Regular cardiac myocyte (primary cell): ENCODE results near the gene TUFM. TPM values are rescaled to one million over a fixed set of nuclear protein-coding genes. Genes with fewer than 3 reads are reported as not detected.

Experiments used
- total RNA-seq: library from RNA; depleted of rRNA; stranded (reverse); fragments of >200 nt; gene quantifications from 2 replicates; pipeline ENCODE4 v1.2.3, GENCODE V29; 2014

TUFM gene
- 80.6 and 144 TPM in 2 replicates for total RNA-seq

DNA sequence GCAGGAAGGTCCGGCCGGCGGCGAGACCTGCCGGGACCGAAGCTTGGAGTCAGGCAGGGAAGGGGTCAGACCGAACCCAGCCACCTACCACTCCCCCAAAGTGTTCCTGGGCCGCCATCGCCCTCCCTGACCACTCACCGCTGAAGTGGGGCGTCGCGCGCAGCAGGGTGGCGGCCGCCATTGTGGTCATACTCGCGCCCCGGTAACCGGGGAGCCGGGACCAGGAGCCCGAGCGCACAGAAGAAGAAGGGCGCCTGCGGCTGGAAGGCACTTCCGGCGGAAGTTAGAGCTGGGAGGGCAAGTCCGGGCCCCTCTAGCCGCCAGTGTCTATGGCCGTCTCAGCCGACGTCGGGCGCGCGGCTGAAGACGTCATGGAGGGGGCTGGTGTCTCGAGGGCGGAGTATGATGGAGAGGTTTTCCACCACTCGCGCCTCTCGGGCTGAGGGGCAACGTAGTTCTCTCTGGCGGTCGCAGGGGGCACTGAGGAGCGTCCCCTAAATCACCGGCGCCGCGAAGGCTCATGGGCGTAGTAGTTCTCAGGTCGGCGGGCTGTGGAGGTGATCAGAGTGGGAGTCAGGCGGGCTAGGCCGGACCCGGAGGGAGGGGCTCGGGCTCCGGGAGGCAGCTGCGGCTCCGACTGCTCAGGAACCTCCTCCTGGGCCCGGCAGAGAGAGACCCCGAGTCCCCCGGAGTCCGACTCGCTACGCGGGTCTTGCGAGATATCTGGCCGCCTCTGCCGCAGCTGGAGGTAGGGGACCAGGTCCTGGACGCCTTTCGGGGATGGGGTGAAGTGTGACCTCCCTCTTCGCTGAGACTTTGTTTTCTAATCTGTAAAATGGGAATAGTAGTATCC lies at the start of gene TUFM:
Gene TUFM (minus strand): TSS at position 269 of the 853 bp plus-strand sequence. CDS start 79 bp downstream, at position 190.

DNA sequence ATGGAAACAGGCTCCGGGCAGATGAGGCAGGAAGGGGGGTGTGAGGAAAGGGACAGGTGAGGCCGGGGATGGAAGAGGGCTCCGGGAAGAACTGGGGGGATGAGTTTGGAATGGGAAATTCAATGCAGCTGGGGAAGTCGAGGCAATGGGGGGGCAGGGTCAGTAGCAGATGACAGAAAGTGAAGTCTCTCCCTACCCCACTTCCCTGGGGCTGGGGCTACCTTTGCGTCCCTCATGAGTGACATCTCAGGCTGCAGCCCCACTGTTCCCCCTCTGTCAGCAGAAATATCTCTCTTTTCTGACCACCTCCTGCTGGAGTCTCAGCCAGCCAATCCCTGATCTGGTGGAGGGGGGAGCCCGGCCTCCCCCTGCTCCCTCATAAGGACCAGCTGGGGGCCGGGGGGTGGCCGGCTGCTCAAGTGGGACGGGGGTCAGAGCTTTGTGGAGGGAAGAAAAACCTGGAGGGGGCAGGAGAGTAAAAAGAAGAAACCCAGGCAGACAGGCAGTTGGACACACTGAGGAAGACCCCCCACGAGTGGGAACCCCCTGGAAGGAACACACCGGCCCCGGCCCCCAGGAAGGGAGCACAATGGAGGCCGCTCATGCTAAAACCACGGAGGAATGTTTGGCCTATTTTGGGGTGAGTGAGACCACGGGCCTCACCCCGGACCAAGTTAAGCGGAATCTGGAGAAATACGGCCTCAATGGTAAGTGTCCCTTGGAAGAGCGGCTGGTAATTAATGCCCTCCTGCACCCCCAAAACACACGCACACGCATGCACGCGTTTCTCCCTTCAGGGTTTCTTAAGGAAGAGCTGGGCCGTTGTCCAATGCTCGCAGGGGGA lies 32.2 kb upstream of the TUFM start, which contains the start of gene ATP2A1:
Gene ATP2A1 (plus strand): TSS at position 406 of the 844 bp plus-strand sequence. CDS start 184 bp downstream, at position 590.

DNA sequence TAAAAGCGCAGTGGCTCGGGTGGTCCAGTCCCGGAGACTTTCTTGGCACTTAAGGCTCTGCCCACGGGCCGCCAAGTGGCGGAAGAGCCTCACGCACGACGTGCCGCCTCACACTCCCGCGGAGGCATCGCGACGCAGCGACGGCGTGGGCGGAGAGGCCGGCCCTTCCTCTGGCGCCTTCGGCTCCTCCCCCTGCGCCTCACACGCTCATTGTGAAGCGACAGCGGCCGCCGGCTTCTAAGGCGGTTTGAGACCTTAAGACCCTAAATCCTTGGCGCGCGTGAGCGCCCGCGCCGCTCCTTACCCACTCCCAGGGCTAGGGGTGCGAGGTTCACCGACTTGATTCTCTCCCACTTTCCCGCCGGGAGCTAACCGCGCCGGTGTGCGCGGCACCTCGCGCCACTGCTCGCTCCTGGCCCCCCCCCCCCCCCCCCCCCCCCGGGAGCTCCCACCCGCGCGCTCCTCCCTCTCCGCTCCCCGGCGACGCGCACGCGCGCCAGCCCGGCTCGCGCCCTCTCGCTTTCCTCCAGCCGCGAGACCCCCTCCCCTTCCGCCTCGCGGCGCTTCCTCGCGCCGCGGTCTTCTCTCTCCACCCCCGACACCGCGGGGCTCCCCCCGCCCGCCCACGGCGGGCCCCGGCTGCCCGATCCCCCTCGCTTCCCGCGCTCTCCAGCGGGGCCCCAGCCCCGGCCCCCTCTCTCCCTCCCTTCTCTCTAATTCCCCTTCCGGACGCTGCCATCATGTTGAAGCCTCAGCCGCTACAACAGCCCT lies 23.4 kb downstream of the TUFM start, which contains the start of gene ATXN2L:
Gene ATXN2L (plus strand): TSS at position 480 of the 771 bp plus-strand sequence. CDS start 261 bp downstream, at position 741.

Other genes with a start within 250 kb of the TUFM start
- gene SULT1A2, start 249.3 kb downstream of the TUFM start, total RNA-seq = 0.19 and 0.56 TPM in 2 replicates
- gene SULT1A1, start 236.3 kb downstream of the TUFM start, total RNA-seq = 6.1 and 9.6 TPM in 2 replicates
- gene NPIPB8, start 208.3 kb downstream of the TUFM start, total RNA-seq = under 0.01 and 0.19 TPM in 2 replicates
- gene EIF3C, start 134.9 kb downstream of the TUFM start, total RNA-seq = 65.1 and 158 TPM in 2 replicates
- 0.96 and 2.5 TPM in 2 replicates for gene NPIPB9, start 94.6 kb downstream of the TUFM start, total RNA-seq
- 22.0 and 25.5 TPM in 2 replicates for gene ATXN2L, start 23.3 kb downstream of the TUFM start, total RNA-seq
- gene SH2B1, start 17.5 kb upstream of the TUFM start, total RNA-seq = 7.6 and 9.2 TPM in 2 replicates
- under 0.01 and 0.28 TPM in 2 replicates for gene ATP2A1, start 32.1 kb upstream of the TUFM start, total RNA-seq
- gene RABEP2, start 78.9 kb upstream of the TUFM start, total RNA-seq = 25.7 and 34.5 TPM in 2 replicates
- not detected in 2 replicates for gene CD19, start 85.6 kb upstream of the TUFM start, total RNA-seq
- gene NFATC2IP, start 104.6 kb upstream of the TUFM start, total RNA-seq = 13.8 and 17.3 TPM in 2 replicates
- 24.8 and 26.5 TPM in 2 replicates for gene SPNS1, start 128.4 kb upstream of the TUFM start, total RNA-seq
- gene LAT, start 138.7 kb upstream of the TUFM start, total RNA-seq = 0.28 and 0.77 TPM in 2 replicates